OCI-LY3 (cell line): ENCODE data around the gene MCF2L2.

ENCODE experiments used
- H2AFZ ChIP-seq: fragments of 200-600, 300-600 bp; shearing (Covaris generic); 2 replicates; pipeline ENCODE4 v1.6.0; 2014; ENCODE audit warnings: antibody characterized with exemption, low read depth, low read length
- H3K27ac ChIP-seq: fragments of 200-600, 300-600 bp; sonication (generic); 2 replicates; pipeline ENCODE4 v1.5.1; 2014; ENCODE audit warnings: mild to moderate bottlenecking, low read length, moderate library complexity, mixed read lengths
- H3K27me3 ChIP-seq: fragments of 200-600, 300-600 bp; sonication (generic); 2 replicates; pipeline ENCODE4 v1.6.1; 2014; ENCODE audit warnings: low read depth, low read length, mixed read lengths
- H3K36me3 ChIP-seq: fragments of 200-600, 300-600 bp; sonication (generic); replicated peaks from 2 replicates; pipeline ENCODE3; 2014; ENCODE audit warnings: low read depth, low read length, mixed read lengths
- H3K4me1 ChIP-seq: fragments of 300-600, 200-600 bp; sonication (generic); 2 replicates; pipeline ENCODE4 v1.6.1; 2014; ENCODE audit warnings: low read length, mixed read lengths
- H3K4me2 ChIP-seq: fragments of 200-600, 300-600 bp; sonication (generic); 2 replicates; pipeline ENCODE4 v1.6.1; 2014; ENCODE audit warnings: low read length, mixed read lengths
- H3K4me3 ChIP-seq: fragments of 300-600, 200-600 bp; sonication (generic); 2 replicates; pipeline ENCODE4 v1.5.1; 2014; ENCODE audit warnings: antibody characterized with exemption, mild to moderate bottlenecking, low read length, moderate library complexity
- H3K79me2 ChIP-seq: fragments of 300-600, 200-600 bp; shearing (Covaris generic); 2 replicates; pipeline ENCODE4 v1.6.1; 2014; ENCODE audit warnings: mild to moderate bottlenecking, low read length, mixed read lengths
- H3K9ac ChIP-seq: fragments of 300-600, 200-600 bp; shearing (Covaris generic); 2 replicates; pipeline ENCODE4 v1.6.0; 2014; ENCODE audit warnings: mild to moderate bottlenecking, low read length, moderate library complexity
- H3K9me3 ChIP-seq: fragments of 200-600, 300-600 bp; shearing (Covaris generic); 2 replicates; pipeline ENCODE4 v1.6.1; 2014; ENCODE audit warnings: low read length, mixed read lengths; ENCODE audit not compliant: insufficient read depth
- H4K20me1 ChIP-seq: fragments of 200-600, 300-600 bp; sonication (generic); 2 replicates; pipeline ENCODE4 v1.6.1; 2016; ENCODE audit warnings: low read length, mixed read lengths; ENCODE audit not compliant: insufficient read depth
- EZH2phosphoT487 ChIP-seq: fragments of 200-600 bp; shearing (Covaris generic); IDR thresholded peaks from 2 replicates; pipeline ENCODE4 v1.6.1; 2018; ENCODE audit warnings: antibody characterized with exemption, mixed run types, low read depth
- TF ChIP-seq, protein P1 (sequence below): fragments of 200-600, 300-600 bp; sonication (generic); IDR thresholded peaks from 2 replicates; pipeline ENCODE4 v1.5.1; 2014; ENCODE audit warnings: antibody characterized with exemption, low read length, low read depth

MCF2L2 gene

DNA sequence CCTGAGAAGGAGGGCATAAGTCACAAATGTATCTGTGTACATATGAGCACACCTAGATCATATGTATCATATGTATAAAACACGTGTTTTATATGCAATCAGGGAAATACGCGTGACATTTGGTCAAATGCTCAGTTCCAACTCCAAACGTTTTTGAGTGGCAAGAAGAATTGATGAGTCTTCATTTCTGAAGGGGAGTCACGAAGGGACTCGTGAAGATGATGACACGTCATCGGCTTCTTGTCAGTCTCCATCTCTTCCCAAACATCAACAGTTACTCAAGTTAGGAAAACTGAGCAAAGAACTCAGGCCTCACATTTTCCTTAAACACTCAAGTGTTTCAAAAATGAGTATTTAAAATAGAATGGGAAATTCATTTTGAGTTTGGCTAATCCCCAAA is 95.9 kb downstream of the MCF2L2 start:
- H3K27ac ChIP-seq, result no peak overlapping the region
- no peak overlapping the region for H3K4me2 ChIP-seq
- TF ChIP-seq, protein P1, sequence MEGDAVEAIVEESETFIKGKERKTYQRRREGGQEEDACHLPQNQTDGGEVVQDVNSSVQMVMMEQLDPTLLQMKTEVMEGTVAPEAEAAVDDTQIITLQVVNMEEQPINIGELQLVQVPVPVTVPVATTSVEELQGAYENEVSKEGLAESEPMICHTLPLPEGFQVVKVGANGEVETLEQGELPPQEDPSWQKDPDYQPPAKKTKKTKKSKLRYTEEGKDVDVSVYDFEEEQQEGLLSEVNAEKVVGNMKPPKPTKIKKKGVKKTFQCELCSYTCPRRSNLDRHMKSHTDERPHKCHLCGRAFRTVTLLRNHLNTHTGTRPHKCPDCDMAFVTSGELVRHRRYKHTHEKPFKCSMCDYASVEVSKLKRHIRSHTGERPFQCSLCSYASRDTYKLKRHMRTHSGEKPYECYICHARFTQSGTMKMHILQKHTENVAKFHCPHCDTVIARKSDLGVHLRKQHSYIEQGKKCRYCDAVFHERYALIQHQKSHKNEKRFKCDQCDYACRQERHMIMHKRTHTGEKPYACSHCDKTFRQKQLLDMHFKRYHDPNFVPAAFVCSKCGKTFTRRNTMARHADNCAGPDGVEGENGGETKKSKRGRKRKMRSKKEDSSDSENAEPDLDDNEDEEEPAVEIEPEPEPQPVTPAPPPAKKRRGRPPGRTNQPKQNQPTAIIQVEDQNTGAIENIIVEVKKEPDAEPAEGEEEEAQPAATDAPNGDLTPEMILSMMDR, result no peak
- no peak for TF ChIP-seq EZH2phosphoT487
- H3K27me3 ChIP-seq, result no peaks in the 10 kb centered on the region
- no peaks in the 10 kb centered on the region for H3K79me2 ChIP-seq
- no peaks in the 10 kb centered on the region for H3K4me1 ChIP-seq
- no peak overlapping the region for H3K4me3 ChIP-seq
- H3K9me3 ChIP-seq, result no peaks in the 10 kb centered on the region
- no peaks in the 10 kb centered on the region for H3K36me3 ChIP-seq
- no peak overlapping the region for H2AFZ ChIP-seq
- H3K9ac ChIP-seq, result no peak overlapping the region
- no peaks in the 10 kb centered on the region for H4K20me1 ChIP-seq

DNA sequence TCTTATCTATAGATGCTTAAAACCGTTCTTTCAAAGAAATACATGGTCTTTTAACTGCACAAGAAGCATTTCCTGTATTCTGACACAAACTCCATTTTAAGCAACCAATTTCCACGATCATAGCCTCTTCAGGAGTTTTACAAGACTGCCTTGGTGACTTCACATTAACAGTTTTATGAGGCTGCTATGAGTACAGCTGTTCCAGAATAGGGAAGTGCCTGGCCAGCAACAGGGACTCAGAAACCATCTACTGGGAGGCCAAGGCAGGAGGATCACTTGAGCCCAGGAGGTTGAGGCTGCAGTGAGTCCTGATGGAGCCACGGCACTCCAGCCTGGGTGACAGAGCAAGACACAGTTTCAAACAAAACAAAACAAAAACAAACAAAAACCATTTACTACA is 96.9 kb downstream of the MCF2L2 start:
- Histone ChIP-seq H3K4me2 (no peak overlapping the region), H3K9me3 (no peaks in the 10 kb centered on the region), H3K36me3 (no peaks in the 10 kb centered on the region), H3K79me2 (no peaks in the 10 kb centered on the region), H2AFZ (no peak overlapping the region), H4K20me1 (no peaks in the 10 kb centered on the region), H3K4me1 (no peaks in the 10 kb centered on the region), H3K27me3 (no peaks in the 10 kb centered on the region), H3K27ac (no peak overlapping the region), H3K9ac (no peak overlapping the region), H3K4me3 (no peak overlapping the region)
- TF ChIP-seq, protein P1, result no peak
- no peak for TF ChIP-seq EZH2phosphoT487

DNA sequence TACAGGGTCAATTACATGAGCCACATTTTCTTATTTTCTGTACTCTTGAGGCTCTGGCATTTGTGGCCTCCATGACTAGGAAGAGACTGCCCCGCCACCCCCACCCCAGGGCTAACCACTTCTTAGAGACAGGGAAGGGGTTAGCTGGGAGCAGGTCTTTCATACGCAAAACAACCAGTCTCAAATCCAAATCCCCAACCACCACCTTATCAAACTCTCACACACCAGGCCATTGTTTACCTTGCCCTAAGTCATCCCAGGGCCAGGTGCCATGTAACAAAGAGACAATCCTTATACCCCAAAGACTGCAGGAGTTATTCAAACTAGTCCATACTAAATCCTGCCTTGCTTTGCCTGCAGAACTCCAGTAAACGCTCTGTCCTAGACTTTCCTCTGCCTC is 97.5 kb downstream of the MCF2L2 start:
- Histone ChIP-seq H3K79me2 (no peaks in the 10 kb centered on the region), H3K4me1 (no peaks in the 10 kb centered on the region), H3K36me3 (no peaks in the 10 kb centered on the region), H3K9me3 (no peaks in the 10 kb centered on the region), H2AFZ (no peak overlapping the region), H3K27me3 (no peaks in the 10 kb centered on the region), H3K4me2 (no peak overlapping the region), H4K20me1 (no peaks in the 10 kb centered on the region), H3K27ac (no peak overlapping the region), H3K9ac (no peak overlapping the region), H3K4me3 (no peak overlapping the region)
- TF ChIP-seq, protein P1, result no peak
- no peak for TF ChIP-seq EZH2phosphoT487

DNA sequence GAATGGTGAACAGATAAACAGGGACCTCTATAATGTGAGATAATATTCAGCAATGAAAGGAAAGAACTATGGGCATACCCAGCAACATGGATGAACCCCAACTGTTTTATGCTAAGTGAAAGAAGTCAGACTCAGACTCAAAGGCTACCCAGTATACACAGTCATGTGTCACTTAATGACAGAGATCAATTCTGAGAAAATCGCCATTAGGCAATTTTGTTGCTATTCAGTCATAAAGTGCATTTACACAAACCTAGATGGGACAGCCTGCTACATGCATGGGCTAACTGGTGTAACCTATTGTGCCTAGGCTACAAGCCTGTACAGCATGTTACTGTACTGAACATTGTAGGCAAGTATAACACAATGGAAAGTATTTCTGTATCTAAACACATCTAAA is 98.9 kb downstream of the MCF2L2 start:
- TF ChIP-seq EZH2phosphoT487, result no peak
- TF ChIP-seq, protein P1, result no peak
- no peaks in the 10 kb centered on the region for H3K4me1 ChIP-seq
- no peaks in the 10 kb centered on the region for H3K27me3 ChIP-seq
- H3K27ac ChIP-seq, result no peak overlapping the region
- H3K36me3 ChIP-seq, result no peaks in the 10 kb centered on the region
- no peak overlapping the region for H3K4me2 ChIP-seq
- no peaks in the 10 kb centered on the region for H3K9me3 ChIP-seq
- H2AFZ ChIP-seq, result no peak overlapping the region
- H4K20me1 ChIP-seq, result no peaks in the 10 kb centered on the region
- H3K79me2 ChIP-seq, result no peaks in the 10 kb centered on the region
- H3K9ac ChIP-seq, result no peak overlapping the region
- no peak overlapping the region for H3K4me3 ChIP-seq
